Left ventricle myocardium superior (tissue), 1 donor: ENCODE results near the gene UNC13C. TPM values are rescaled to one million over a fixed set of nuclear protein-coding genes. Genes with fewer than 3 reads are reported as not detected.

Source experiments
- ATAC-seq: fragments of 200-7000 bp; cut with Tn5 transposase; one replicate; pipeline ENCODE4 v1.9.1; 2020; ENCODE audit warnings: mild to moderate bottlenecking, moderate library complexity
- DNase-seq: peaks from one replicate; pipeline ENCODE4 v3.0.0-alpha.2; 2020
- intact Hi-C: fragments of 100-400 bp; cut with micrococcal nuclease; formaldehyde crosslinking; loops from one replicate; pipeline ENCODE4 v1.11.0; 2022
- total RNA-seq: library from RNA; stranded (reverse); fragmentation: NEBNext Ultra II Directional; extraction: Animal tissue kit (Norgen Biotek cat#: 25700); gene quantifications from one replicate; pipeline ENCODE4 v1.2.1, GENCODE V29; 2021
- donor health status: DM: no; HTN: yes; CAD: no; lungs with severe emphysema.

UNC13C gene
- total RNA-seq, 1 donor from 2014 or later = 0.07 TPM

DNA sequence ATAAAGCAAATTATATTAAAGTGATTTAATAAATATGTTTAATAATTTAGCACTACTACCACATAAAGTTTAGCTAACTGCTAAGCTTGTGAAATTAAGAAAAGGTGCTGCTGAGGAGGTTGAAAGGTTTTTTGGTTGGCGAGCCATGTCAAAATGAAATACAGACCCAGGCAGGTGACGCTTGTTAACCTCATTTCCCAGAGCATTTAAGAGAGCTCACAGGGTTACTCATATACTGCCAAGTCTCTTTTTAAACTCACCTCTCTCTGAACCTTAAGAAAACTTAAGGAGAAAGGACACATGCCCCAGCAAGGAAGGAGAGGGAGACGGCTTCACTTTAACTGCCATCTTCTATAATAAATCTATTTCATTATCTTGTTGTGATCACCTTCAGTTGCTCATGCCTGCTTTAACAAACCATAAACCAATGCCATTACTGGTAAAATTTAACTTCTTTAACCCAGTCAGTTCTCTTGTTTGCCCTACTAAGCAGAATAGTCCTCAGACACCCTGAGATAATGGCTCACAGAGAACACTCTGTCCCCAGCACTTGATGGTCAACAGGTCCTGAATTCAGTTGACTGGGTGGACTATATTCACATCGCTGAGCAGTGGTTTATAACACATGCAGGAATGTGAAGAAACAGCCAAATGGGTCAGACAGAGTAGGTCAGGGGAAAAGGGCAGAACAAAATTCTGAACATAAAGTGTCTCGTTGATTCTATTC is 540.1 kb downstream of the UNC13C start:
- no peak for ATAC-seq
- intact Hi-C loops = no loop called here
- DNase-seq = no peak

DNA sequence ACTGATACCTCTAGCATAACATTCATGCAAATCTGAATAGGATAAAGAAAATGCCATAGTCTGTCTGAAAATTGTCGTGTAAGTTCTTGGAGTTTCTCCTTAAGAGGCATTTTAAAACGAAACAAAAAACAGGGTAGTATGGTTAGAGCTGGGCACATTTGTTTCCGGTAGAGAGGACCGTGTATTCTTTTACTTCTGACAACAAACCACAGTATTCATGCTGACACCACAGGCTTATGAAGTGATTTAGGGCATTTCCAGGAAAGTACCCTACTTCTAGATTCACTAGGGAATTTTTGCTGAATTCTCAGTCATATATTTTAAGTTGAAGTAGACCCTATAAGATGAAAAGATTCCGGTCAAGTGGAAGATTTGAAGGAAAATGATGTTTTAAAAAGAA is 541.3 kb downstream of the UNC13C start:
- ATAC-seq = no peak
- intact Hi-C loops = no loop called here

DNA sequence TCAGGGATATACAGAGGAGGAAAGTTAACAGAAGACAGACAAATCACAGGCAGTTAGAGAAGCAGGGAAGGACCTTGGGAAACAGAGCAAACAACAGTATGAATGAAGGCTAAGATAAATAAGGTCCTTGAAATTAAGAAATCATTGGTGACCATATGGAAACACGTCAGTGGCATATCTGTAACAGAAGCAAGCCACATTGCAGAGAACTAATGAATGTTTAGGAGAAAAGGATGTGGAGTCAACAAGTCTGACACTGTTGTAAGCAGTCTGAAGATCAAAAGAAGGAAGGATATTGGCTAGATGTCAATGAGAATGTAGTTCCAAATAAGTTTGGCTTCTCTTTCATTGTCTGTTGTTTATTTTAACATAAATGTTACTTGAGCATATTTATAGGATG is 542.4 kb downstream of the UNC13C start:
- ATAC-seq (no peak), DNase-seq (no peak)
- intact Hi-C loops = no loop called here

More for the DNA sequence above, 541.3 kb downstream of the UNC13C start:
- DNase-seq = no peak

DNA sequence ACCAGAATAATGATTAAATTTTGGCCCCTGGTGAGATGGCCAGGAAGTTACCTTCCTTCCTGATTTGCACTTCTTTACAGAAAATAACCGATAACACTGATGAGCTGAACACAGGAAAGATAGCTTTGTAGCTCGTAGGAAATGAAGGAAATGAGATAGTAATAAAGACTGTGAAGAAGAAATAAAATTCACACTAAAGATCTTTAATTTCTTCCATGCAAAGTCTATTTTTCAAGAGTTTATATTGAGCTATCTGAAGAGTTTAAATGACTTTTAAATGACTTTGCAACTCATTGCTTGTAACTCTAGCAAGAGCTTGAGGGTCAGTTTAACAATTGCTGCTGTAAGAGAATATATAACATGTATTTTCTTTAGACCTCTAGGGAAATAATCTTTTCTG is 543.0 kb downstream of the UNC13C start:
- intact Hi-C loops = no loop called here
- DNase-seq (no peak), ATAC-seq (no peak)

DNA sequence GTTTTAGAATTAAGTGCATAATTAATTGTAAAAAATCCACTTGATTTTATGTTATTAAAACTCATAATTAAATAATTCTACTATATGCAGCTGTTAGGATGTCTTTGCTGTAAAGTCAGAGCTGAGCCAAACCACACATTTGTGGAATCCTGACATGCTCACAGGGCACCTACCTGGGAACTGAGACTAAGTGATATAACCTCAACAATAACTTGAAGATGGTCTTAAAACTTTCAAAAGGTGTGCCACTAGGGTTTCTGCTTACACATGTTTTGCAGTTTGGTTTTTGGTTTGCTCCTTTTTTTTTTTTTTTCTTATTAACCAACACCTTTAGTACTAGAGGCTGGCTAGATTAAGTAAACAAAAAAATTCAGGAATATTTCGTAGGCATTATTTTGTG is 549.8 kb downstream of the UNC13C start:
- intact Hi-C loops = no loop called here
- ATAC-seq = no peak

DNA sequence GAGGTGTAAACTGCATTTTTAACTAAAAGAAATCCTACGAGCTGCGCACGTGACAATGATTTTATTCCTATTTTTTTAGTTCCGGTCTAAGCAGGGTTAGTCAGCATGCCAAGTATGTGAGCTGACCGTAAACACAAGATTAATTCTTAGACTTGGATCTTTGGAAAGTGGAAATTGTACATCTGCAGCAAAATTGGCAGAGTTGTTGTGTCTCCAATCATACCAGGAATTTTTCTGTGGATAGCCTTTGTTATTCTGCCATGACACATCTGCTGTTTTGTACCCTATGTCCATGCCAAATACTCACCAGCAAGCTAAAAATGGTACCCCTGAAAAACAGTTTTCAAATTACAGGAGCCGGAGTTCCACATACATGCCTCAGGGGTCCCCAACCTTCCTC is 562.5 kb downstream of the UNC13C start:
- DNase-seq = no peak
- intact Hi-C loops = no loop called here
- ATAC-seq = no peak

More for the DNA sequence above, 549.8 kb downstream of the UNC13C start:
- no peak for DNase-seq

DNA sequence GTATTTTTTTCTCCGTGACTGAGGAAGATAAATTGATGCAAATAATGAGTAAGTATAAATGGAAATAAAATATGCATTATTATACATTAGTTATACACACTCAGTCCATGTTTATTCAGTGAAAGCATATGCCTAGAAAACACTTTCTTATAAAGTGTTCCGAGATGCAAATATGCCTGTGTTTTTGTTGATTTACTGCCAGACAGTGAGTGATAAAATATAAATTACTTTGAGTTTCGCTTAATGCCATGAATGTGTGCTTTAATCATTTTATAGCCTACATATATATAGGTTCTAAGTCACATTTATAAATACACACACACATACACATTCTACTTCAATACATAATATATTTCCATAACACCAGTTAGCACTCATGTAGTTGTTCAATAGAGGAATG is 569.2 kb downstream of the UNC13C start:
- DNase-seq (no peak), ATAC-seq (no peak)
- intact Hi-C loops = no loop called here

DNA sequence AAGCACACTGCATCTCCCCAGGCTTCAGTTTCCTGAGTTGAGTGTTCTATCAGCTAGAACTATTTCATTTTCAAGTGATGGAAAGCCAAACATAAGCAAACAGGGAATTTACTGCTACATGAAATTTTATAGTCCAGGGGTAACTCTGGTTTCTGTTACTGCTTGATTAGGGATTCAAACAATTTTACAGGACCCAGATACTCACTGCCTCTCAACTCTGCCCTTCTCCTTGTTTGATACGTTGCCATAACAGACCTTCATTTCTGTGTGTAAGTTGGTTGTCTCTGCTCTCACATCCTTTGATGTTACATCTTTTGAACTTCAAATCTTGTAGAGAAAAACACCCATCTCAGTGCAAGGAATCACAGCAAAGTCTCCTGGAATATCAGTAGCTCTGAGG is 572.7 kb downstream of the UNC13C start:
- intact Hi-C loops = no loop called here
- ATAC-seq = no peak
- DNase-seq = no peak

DNA sequence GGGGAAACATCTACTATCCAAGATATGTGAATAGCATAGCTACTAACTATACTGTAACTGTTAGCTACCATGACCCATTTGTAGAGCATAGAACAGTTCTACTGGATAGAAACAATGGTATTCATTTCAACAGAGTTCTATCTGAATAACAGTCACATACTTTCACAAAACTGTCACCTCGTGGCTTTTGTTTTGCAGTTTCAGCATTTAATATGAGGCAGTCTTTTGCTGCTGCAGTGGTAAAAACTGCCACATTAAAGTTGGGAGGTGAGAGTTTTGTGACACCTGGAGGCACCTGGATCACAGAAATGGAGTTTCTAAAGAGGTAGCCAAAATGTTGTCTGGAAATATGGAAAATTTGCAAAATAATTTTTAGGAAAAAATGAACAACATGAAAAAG is 578.0 kb downstream of the UNC13C start:
- DNase-seq (no peak), ATAC-seq (no peak)
- intact Hi-C loops = no loop called here

DNA sequence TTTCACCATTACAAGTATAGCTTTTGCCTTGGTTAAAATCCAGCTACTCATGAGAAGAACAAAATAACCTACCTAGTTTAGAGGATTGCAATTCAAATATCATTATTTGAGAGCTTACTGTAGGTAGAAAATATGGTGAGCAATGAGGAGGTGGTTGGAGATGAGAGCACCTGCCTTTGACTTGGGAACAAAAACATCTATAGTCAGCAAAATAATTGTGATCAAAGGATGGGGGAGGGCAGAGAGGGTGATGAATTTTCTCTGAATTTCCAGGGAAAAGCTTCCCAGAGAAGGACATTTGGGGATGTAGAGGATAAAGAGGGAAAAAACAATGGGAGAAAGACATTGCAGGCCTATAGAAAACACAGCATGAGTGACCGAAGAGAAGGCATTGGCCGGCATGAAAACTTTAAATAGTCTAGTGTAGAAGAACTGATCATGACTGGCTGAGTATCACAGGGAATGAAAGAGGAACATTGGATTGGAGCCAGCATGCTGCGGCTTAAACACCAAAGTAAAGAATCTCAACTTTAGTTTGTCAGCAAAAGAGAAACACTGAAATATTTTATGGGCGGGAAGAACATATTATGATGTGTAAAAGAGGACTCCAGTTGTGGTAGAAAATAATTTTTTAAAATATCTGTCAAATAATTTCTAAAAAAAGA is 581.3 kb downstream of the UNC13C start:
- intact Hi-C loops = no loop called here
- no peak for ATAC-seq
- DNase-seq = peak; percentile 29

DNA sequence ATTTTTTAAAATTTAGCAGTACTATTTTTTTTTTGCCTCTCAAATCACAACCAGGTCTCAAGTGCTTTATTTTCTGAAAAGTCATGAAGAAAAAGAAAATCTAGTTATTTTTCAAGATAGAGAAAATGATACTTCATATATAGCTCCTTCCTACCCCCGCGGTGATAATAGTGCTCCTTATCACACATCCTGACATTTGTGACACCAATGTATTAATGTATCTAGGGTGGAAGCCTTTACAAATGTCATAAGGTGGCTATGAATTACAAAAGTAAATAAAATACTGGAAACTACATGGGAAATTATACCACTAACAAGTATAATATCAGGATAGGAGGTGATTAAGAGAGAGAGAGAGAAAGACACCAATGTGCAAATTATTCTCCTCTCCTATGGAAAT is 582.2 kb downstream of the UNC13C start:
- DNase-seq = no peak
- intact Hi-C loops = no loop called here
- ATAC-seq = no peak

DNA sequence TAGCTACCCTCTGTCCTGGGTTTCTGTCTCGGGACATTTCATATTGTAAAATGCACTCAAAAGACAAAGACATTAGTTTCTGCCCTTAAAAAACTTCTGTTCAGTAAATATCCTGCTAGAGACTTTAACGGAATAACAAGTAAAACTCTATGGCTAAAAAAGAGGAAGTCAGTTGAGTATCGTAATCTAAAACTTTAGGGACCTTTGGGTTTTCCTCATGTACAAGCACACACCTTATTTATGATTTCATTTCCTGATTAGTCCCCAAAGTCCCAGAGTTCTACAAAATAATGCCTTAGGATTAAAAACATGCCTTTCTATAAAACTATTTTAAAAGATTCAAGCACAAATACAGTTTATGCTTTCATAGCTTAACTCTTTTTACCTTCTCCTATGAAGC is 585.9 kb downstream of the UNC13C start:
- no peak for DNase-seq
- no peak for ATAC-seq
- intact Hi-C loops = no loop called here

DNA sequence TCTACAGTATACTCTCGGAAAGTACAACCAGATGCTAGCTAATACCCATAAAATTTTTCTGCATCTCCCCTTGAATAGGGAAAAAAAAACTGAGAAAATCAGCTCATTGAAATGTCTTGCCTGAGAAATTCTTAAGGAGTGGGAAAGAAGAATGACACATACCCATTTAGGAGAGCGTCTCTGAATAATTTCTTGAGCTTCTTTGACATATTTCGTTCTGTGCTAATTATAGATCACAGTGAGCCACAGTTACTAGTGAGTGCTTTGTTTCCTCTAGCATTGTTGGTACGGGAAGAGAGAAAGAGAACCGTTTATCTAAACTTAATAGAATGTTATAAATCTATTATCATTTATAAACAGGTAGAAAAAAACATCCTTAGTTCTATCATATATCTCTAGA is 588.4 kb downstream of the UNC13C start:
- DNase-seq = no peak
- ATAC-seq = no peak
- intact Hi-C loops = no loop called here

DNA sequence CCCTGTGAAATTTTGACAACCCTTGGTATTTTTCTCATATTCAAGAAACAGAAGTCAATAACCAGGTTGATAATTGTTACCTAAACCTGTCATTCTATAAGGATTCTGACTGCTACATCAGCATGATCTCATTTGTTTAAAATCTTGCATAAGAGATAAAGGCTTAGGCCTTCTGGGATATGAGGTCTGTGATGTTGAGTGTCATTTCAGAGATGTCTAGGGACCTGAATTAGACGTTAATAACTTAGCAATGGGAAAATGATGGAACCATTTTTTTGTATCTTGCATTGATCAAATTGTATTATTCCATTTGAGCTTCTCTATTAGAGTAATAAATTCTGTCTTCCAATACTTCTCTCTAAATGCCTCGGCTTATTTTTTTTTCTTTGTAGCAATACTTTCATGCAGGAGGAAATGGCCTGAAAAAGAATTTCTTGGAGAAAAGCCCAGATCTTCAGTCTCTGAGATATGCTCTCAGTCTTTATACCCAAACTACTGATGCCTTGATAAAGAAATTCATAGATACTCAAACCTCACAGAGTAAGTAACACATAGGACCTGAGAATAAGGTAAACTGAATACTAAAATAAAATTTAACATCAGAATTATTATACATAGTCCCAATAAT is 589.3 kb downstream of the UNC13C start:
- intact Hi-C loops = no loop called here
- ATAC-seq = no peak
- no peak for DNase-seq

DNA sequence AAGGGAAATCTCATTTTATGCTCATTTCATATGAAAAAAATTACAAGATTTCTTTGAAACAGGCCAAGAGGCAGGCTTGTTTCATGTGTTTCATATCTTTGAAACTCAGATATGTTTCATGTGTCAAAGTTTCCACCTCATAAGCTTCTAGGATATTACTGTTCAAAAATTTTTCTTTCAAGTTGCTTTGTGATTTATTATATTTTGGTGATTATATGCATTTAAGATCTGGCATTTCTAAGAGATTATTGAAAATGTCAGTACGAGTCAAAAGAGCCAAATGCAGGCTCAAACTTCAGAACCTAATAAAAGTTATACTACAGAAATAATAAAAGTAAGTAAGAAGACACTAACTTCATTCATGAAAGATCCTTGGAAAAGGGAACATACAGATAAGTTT is 590.1 kb downstream of the UNC13C start:
- no peak for ATAC-seq

DNA sequence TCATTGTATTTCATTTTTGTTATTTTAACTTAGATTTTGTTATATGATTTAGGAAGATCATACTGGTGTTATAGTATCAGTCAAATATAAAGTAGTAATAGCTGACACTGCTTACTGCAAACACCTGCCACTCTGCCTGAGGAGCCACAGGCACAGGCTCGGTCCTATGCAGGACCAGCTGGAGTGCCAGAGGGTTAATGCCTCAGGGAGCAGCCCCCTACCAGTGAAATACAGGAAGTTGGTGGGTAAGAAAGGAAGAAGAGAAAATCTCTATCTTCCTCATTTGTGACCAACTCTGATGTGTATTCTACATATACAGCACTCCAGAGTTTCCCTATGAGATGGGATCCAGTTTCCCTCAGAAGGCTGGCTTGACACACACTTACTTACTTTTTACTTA is 593.3 kb downstream of the UNC13C start:
- intact Hi-C loops = no loop called here

More for the DNA sequence above, 590.1 kb downstream of the UNC13C start:
- intact Hi-C loops = no loop called here
- DNase-seq = no peak

DNA sequence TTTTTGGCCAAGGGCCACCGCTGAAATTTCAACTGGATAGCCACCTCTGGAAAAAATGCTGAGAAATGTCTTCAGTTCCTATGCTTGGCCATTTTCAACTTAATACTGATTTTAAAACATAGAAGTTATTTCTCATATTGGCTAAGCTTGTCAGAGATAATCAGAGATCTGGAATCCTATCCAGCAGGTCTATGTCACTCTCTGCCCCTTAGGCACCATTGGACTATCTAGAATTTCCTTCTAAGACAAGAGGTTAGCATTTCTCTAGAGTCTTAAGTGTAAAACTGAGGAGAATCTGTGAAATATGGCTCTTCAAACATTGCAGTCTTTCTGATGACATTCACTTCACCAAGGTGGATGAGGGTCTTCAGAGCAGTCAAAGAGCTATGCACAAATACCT is 597.3 kb downstream of the UNC13C start:
- DNase-seq = no peak
- intact Hi-C loops = no loop called here
- no peak for ATAC-seq

More for the DNA sequence above, 593.3 kb downstream of the UNC13C start:
- ATAC-seq (no peak), DNase-seq (no peak)

DNA sequence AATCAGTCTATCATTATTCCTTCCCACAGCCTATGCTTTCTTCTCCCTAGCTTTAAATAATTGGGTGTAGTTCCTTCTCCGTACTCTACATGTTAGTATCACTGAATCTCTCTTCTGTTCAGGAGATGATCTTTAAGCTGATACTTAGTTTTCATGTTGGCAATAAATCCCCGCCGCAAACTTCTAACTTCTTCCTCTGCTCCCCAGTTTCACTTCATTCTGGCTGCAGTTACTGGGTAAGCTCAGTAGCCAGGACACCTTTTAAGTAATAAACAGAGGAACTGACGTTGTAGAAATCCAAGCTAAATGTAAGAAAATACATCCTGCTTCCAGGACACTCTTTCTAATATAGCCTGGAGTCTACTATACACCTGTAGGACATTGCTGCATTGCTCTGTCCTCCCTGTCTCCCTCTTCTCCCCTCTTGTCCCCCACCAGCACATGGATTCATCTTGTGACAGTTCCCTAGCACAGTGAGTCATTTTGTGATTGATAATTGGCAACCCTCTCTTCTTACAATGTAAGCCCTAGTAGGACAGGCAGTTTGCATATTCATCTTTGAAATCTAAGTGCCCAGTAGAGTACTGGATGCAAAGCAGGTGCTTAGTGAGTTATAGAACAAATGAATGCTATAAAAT is 598.2 kb downstream of the UNC13C start:
- DNase-seq (no peak), ATAC-seq (no peak)
- intact Hi-C loops = no loop called here

DNA sequence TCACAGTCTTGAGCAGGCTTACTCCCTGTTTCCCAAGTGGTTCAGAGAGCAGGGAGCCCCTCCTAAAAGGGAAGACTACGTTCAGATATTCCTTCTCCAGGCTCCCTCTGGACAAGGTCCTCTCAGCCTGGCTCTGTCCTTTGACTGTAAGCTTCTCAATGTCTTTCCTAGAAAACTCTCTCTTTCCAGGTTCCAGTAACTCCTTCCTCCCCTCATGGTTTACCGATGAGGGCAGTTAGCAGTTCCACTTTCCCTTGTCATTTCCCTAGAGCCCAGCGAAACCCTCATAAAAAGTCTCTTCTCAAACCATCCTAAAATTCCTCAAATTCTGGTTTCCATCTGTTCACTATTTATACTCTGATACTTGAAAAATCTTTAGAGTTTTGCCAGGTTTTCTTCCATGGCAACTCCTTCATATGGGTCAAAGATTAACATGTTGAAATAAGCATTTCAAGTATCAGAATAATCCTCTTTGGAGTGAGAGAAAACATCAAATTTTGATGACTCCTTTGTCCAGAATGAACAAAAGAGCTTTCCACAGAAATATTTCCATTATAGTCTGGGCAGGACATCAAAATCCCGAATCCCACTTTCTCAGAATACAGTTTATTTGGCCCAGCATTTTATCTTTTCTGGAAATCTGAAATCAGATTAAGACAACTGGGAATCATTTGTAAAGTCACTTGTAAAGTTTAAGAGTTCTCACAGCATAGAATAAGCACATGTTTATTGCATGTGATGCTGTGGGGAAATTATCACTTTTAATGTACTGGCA is 599.4 kb downstream of the UNC13C start:
- ATAC-seq (no peak), DNase-seq (no peak)
- intact Hi-C loops = no loop called here
